Stimulated activated CD4-positive, alpha-beta T cell treated with anti-CD3 and anti-CD28 coated beads, Interleukin-1b, Interleukin-23, amount 100 ng/mL, for 24 hours (primary cell): ENCODE measurements around the gene PAM.
"Not testable (repeated sequence)": the region's sequence is repeated elsewhere in the genome, so short reads cannot be mapped to it uniquely, and the experiment has no call there.

ENCODE experiments used
- DNase-seq, 4 experiments: peaks; one replicate each; pipeline ENCODE4 v3.0.0-alpha.2; 2020; ENCODE audit warnings: low read depth in 4 of 4, low spot score in 1 of 4

PAM gene

DNA sequence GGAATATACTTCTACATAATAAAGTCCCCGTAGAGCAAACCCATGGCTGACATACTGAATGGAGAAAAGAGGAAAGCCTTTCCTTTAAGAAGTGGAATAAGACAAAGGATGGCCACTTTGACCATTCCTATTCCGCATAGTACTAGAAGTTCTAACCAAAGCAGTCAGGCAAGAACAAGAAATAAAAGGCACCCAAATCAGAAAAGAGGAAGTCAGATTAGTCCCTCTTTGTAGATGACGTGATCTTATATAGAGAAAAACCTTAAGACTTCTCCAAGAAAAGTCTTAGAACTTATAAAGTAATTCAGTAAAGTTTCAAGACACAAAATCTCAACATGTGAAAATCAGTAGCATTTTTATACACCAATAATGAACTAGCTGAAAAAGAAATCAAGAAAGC is 231.0 kb downstream of the PAM start:
- DNase-seq, result no peak

DNA sequence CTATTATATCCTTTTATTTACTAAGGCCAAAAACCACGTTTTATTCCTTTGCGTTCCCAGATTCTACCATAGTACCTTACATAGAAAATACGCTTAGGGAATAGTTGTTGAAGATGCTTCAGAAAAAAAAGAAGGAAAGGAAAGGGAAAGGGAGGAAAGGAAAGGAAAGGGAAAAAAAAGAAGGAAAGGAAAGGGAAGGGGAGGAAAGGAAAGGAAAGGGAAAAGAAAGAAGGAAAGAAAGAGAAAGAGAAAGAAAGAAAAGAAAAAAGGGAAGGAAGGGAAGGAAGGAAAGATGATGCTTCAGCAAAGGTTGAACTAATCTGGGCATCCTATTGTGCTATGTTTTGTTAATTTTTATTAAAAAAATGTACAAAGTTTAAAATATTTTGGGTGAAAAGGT is 233.4 kb downstream of the PAM start:
- DNase-seq, result no peak

DNA sequence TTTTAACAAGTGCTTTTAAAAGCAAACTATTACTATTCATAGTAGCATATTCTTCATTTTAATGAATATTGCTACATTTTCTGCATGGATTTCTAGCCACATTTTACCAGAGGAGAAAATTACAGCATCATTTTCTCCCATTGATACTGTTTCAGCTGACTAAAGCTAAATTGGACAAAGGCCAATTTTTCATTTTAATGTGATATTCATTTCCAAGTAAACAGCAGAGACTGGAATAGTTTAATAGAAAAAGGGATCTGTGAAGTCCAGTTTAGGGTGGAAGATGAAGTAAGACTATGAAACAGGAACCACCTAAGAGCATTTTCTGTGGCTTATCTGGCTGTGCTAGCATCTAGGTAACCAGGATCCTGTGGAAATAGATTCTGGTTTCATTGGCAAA is 236.7 kb downstream of the PAM start:
- DNase-seq, result no peak

DNA sequence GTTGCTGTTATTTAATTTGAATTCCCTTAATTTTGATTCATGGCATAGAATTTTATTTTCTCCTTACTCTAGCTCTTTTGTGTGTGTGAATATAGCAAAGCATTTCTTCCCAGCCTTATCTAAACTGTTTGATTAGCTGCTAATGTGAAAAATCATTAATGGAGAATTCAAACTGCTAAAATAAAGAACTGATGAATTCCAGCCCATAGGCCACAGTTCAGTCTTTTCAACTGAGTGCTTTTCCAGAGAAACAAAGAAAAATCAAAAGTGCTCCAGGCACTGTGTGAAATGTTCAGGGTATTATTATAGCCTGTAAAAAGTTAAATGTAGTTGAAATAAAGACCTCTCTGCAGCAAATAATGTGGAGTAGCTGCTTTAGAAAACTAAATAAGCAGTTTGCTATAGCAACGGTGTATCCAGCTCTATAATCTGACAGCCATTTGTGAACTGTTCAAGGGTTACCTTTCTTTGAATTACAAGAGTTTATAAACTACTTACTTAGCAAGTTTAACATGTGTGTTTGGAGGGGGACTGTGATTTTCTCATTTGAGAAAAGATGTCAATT is 241.0 kb downstream of the PAM start:
- DNase-seq, result no peak

DNA sequence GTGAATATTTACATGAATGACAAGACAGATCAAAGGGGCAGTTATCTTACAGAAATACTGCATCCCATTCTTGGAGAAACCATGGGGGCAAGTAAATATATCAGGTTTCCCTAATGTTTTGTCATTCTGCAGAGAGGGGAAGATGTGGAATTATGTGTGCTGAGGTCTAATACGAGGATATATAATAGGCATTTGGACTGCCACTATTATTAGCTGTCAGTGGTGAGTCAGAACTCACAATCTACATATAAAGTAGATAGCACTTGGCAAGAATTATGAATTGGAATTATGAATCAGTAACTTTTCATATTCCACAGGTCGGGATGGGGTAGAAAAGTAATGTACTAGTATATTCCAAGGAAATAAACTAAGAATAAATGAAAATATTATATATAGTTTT is 243.1 kb downstream of the PAM start:
- no peak for DNase-seq

DNA sequence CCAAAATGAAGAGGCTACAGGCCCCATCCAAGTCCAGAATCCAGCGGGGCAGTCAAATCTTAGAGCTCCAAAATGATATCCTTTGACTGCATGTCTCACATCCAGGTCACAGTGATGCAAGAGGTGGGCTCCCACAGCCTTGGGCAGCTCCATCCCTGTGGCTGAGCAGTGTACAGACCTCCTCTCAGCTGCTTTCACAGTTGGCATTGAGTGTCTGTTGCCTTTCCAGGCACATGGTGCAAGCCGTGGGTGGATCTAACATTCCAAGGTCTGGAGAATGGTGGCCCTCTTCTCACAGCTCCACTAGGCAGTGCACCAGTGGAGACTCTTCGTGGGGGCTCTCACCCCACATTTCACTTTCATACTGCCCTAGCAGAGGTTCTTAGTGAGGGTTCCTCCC is 244.1 kb downstream of the PAM start:
- DNase-seq, result no peak

DNA sequence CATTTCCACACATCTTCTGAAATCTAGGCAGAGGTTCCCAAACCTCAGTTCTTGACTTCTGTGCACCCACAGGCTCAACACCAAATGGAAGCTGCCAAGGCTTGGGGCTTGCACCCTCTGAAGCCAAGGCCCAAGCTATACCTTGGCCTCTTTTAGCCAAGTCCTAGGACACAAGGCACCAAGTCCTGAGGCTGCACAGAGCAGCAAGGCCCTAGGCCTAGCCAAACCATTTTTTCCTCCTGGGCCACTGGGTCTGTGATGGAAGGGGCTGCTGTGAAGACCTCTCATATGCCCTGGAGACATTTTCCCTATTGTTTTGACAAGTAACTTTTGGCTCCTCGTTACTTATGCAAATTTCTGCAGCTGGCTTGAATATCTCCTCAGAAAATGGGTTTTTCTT is 244.5 kb downstream of the PAM start:
- not testable (repeated sequence) for DNase-seq

DNA sequence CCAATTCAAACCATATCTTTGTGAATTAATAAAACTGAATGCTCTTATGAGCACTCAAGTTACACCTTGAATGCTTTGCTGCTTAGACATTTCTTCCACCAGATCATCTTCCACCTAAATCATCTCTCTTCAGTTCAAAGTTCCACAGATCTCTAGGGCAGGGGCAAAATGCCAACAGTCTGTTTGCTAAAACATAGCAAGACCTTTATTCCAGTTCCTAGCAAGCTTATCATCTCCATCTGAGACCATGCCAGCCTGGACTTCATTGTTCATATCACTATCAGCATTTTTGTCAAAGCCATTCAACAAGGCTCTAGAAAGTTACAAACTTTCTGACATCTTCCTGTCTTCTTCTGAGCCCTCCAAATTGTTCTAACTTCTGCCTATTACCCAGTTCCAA is 245.0 kb downstream of the PAM start:
- no peak for DNase-seq

DNA sequence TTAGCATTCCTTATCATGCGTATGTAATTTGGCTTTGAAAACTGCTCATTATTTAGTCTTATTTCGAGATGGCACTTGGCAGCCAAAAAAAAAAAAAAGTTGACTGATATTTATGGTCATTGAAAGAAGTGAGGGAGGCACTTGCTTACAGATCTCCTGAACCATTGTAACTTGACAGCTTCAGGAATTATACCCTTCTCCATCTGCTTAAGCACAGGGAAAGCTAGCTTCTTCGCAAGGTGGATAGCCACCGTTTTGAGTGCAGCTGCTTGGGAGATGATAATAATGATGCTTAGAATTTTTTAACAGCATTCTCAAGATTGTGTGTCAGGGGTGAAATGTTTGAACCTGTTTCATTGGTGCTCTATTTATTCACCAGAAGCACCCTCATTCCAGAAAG is 248.8 kb downstream of the PAM start:
- DNase-seq, result no peak

DNA sequence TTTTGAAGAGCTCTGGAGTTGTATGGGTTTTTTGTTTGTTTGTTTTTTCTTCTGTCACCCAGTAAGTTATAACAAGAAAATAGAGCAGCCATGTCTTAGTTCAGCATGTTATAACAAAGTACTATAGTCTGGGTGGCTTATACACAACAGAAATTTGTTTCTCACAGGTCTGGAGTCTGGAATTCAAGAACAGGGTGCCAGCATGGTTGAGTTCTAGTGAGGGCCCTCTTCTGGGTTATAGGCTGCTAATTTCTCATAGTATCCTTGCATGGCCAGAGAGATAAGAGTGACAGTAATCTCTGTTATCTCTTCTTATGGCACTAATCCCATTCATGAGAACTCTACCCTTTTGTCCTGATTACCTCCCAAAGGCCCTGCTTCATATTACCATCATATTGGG is 250.2 kb downstream of the PAM start:
- no peak for DNase-seq

DNA sequence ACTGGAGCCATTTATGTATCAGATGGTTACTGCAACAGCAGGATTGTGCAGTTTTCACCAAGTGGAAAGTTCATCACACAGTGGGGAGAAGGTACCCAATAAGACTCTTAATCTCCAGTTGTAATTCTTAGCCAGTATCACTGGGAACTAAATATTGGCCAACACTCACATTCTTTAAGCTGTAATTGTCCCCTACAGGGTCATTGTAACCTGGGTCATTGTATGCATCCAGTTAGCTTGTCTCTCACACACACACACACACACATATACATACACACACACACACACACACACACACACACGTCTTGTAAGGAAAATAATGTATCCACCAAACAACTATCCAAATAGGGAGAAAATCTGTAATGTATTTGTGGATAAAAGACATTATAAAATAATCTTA is 251.8 kb downstream of the PAM start:
- DNase-seq, result no peak

DNA sequence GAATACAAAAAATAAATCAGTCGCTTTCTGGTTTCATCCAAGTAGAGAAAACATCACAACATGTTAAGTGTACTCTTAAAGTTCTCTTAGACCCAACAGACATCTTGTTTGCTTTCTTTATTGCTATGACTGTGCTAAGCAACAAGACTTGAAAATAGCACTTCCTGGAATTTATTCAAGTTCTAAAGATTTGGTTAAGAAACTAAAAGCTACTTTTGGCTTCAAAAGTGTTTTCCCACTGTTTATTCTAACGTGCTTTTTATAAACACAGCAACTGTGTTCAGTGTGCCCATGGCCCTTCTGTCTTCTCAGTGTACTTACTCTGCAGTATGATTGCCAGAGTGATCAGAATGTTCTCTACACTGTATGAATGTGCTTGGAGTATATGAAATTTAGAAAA is 255.1 kb downstream of the PAM start:
- no peak for DNase-seq

DNA sequence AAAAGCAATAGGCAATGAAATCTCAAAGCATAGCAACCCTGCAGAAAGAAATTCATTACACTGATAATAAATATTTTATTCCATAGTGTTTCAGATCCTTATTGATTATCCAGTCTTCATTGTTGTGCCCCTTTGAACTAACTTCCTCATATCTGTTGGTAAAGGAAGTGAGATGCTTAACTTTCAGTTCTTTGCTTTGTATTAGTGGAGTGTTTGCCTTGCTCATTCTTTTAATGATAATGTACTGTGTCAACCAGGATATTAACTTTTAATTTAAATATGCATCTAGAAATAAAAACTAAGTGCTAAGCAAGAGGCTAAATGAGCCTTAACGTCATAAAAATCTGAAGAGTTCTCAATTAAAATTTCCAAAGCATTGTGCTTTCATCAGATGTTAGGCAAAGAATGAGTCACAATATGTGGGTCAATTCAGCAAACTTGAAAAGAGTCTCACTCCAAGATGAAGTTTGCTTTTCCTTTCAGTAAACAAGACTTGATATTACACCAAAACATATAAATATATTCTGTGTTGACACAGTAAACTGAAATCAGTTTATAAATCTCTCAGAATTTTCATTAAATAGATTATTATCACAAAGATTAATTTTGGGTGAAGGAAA is 258.9 kb downstream of the PAM start:
- DNase-seq, result no peak

DNA sequence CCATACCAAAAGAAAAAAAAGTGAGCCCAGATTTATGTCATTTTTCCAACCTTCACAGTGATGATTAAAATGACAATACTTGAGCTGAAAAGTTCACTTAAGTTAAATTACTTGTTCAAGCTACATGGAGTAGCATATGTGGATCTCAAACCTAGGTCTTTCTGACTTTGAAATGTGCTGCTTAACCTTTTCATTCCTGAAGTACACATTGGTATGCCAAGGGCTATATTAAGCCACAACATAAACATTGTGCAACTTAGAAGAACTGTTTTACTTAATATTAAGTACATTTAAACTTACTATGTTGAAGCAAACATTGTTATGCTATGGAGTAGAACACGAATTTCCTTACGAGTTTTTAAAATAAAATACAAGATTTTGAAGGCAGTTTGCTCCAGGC is 259.9 kb downstream of the PAM start:
- DNase-seq, result no peak

DNA sequence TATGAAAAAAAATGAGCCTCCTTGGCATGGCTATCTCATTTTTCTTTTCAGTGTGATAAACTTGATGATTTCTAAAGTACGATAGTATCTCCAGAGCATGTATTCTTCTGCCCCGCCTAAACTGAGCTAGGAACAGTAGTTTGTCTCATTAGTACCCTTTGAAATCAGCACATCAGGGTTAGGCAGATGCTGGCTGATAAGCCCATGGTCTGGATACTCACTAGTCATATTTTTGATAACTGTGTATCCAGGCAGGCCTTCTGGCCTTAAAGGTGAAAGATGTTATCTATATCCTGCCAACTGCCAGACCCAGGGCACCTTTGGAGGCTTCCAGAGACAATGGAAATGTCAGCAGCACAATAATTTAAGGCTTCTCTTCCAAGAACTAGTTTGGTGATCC is 261.1 kb downstream of the PAM start:
- no peak for DNase-seq

DNA sequence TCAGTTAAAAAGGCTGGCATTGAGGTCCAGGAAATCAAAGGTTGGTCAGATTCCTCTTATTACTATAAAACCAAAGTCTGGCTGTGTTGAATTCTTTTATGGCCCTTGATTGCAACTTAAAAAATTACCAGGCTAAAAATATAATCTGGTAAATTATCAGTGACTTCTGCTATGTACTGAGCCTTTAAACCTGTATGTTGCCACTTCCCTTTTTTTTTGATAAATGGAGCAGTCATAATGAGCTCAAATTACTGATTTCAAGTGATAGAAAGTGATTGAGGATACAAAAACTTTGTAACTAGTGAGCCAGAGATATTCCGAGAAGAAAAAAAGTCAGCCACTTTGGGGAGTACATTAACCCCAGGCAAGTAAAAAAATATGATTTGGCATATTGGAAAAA is 264.7 kb downstream of the PAM start:
- no peak for DNase-seq

DNA sequence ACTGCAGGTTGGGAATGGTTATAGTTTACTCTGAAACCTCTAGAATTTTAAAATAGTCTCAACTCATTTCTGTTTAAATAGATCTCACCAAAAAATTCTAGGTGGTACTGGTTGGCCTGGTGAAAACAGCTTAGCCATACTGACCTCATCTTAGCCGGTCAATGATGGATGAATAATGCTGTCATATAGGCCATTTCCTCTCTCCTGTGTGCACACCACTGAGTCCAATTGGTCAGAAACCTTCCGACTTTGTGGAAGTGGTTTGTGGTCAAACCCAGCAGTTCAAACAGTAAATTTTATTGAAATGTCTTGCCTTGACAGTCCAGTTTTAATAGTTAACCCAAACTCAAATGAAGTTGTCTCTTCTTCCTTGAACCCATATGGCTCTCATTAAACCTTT is 266.2 kb downstream of the PAM start:
- DNase-seq, result no peak

DNA sequence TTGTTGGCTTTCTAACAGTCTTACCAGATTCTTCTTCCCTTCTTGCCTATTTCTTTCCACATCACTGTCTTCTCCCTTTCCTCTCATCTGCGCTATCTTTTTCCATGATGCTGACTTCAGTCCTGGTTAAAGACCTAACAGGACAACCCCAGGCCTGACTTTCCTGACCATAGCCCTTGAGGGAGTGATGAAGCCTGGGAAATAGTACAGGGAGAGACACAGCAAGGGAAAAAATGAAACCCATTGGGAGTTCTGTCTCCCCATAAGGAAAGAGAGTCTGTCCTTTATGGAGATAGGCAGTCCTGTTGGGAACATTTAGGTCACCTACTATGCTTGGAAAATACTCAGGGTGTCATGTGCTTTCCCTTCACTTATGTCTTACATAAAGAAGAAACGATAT is 272.2 kb downstream of the PAM start:
- DNase-seq, result no peak

DNA sequence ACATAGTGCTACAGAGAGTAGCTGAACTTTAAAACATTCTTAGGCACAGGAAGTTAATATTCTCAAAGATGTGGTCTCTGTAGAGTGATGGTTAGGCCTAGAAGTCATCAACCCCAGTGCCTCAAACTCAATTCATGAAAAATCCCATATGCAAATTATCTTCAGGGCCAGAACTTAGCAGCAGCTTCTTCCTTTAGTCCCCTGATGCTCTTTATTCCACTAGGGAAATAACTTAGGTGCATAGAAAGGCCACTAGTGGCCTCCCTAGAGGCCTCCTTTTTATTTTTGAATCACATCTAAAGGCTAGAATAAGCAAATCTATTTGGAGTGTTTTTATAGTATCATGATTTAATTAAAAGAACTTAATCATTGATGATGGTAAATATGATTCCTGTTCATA is 276.5 kb downstream of the PAM start:
- DNase-seq, result no peak

DNA sequence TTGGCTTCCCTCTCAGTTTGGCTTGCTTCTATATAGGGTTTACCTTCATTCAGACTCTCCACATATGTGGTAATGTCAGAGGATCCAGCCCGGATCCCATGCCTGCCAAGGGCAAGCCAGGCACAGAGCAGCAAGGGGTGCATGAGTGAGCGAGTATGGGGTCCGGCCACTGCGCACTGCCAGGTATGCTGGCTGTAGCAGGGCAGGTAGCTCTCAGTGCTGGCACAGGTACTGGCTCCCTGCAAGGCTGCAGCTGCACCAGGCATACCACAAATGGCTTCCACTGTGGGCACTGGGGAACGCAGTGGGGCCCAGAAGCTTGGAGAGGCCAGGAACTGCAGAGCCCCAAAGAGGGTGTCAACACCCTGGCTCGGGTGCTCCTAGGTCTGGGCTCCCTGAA is 278.6 kb downstream of the PAM start:
- no peak for DNase-seq

DNA sequence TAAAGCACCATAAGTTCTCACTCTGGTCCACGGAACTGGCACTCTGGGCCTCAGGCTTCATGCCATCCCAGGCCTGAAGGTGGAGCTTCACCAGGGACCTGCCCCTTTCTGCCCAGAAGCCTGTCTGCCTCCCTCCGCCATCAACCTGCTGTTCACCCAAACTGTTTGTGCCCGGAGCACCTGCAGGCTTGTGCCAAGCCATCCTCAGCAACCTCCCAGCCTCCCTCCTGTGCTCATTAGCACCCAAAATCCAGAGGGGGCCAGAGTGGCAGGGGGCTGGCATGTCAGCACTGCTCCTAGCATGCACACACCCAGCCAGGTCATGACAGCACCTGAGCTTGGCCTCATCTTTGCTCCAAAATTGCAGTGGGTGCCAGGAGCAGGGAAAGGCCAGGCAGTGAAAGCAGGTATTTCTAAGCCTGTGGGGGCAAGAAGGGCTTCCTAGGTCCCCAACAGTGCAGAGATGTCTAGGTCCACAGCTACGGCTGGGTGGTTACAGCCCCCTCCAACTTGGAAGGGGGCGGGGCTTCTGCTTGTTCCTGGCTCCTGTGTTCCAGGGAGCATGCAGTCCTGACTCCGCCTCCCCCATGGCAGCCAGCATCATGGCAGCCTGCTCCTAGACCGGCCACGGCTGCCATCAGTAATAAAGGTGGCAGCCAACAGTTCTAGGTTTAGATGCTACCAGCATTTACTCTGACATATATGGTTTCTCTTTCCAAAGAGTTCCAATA is 279.7 kb downstream of the PAM start:
- no peak for DNase-seq

DNA sequence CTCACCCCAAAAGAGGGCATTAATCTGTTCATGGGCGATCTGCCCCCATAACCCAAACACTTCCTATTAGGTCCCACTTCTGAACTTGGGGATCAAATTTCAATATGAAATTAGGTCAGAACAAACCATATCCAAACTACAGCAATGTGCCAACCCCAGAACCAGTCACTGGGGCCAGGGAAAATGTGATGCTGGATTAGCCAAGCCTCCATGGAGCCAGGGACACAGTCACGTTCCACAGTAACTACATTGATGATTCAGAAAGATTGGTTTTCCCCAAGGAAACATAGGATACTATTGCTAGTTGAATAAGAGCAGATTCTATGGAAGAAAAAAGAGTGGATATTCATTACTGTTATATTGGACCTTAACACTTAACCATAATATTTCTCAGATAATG is 280.6 kb downstream of the PAM start:
- no peak for DNase-seq

DNA sequence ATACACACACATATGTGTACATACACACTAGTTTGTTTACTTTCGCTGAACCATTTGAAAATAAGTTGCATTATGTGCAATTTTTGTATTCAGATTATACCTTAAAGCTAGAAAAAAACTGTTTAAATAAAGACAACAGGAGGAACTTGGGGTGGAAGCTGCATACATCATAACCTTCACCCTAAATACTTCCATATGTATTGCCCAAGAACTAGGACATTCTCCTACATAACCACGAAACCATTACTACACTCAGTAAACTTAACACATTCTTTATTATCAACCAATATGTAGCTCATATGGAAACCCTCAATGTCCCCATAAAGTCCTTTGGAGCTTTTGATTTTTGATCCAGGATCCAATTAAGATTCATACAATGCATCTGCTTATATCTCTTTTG is 281.5 kb downstream of the PAM start:
- no peak for DNase-seq
